BJ (cell line): Measurements from ENCODE around the gene PPM1G. TPM values are rescaled to one million over a fixed set of nuclear protein-coding genes. Genes with fewer than 3 reads are reported as not detected.

Experiments used
- CTCF ChIA-PET: fragments of 350-600 bp; formaldehyde crosslinking; extraction: SDS; loops from one replicate; lab custom pipeline; 2021; ENCODE audit warnings: antibody characterized with exemption, inconsistent platforms; lab: Yijun Ruan, JAX
- POLR2A ChIA-PET: fragments of 300-600 bp; sonication (Branson Sonifier 250); formaldehyde crosslinking; extraction: SDS; loops from one replicate; lab custom pipeline; 2021; ENCODE audit warnings: antibody characterized with exemption; lab: Charles Lee
- DNase-seq: peaks from one replicate; pipeline ENCODE4 v3.0.0-alpha.2; 2011; ENCODE audit warnings: low read depth
- H3K27me3 ChIP-seq: 2 replicates; pipeline ENCODE4 v1.6.0; 2011; ENCODE audit warnings: low read length; ENCODE audit not compliant: control insufficient read depth, insufficient read depth
- H3K36me3 ChIP-seq: 2 replicates; pipeline ENCODE4 v1.5.1; 2011; ENCODE audit warnings: low read length; ENCODE audit not compliant: control insufficient read depth, insufficient read depth
- H3K4me3 ChIP-seq: 2 replicates; pipeline ENCODE4 v1.5.1; 2011; ENCODE audit warnings: low read depth, mild to moderate bottlenecking, control low read depth, low read length
- polyA plus RNA-seq: library from polyadenylated mRNA; depleted of rRNA; stranded (reverse); fragments of >200 nt; gene quantifications from 2 replicates; pipeline ENCODE4 v1.2.3, GENCODE V29; 2011
- TF ChIP-seq, protein P1 (sequence below): IDR thresholded peaks from 2 replicates; pipeline ENCODE4 v1.5.1; 2011; ENCODE audit warnings: low read depth, mild to moderate bottlenecking, control low read depth, inconsistent platforms, low read length, moderate library complexity; ENCODE audit not compliant: insufficient read depth

PPM1G gene
- polyA plus RNA-seq, 1 experiment: 48.3 TPM

DNA sequence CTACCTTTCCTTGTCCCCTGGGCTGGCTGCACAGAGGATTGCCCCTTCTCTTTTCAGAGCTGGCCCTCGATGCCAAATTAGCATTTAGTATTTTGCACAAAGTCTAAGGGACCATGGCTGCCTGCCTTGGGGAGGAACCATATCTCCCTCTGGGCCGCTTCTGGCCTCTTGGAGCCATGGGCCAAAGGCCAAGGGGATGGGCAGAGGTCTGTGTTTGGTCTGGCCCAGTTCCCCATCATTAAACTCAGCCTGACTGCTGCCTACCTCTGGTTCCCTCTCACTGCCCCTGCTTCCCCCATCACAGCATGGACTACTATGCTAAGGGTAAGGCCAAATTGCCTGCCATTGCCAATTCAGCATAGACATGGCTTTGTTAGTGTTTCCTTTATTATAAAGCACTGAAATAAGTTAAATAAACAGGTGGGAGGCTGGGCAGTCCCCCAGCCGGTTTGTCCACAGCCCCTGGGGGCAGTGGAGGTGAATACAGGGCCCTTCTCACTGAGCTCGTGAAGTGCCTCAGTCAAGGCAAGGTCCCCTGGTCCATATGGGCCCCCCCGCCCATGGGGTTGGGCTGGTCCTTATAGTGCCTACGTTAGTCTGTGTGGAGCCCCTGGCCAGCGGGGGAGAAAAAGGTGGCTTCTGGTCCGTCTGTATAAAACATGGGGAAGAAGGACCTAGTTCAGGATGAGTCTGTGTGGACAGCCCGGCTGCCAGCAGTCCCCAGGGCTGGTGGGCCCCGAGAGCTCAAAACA is 32.3 kb downstream of the PPM1G start:
- ChIA-PET CTCF (no interaction called here), POLR2A (no interaction called here)
- Histone ChIP-seq H3K36me3 (peaks cover 48% of the 10 kb centered on the region), H3K27me3 (no peaks in the 10 kb centered on the region), H3K4me3 (no peak overlapping the region)
- TF ChIP-seq, protein P1, sequence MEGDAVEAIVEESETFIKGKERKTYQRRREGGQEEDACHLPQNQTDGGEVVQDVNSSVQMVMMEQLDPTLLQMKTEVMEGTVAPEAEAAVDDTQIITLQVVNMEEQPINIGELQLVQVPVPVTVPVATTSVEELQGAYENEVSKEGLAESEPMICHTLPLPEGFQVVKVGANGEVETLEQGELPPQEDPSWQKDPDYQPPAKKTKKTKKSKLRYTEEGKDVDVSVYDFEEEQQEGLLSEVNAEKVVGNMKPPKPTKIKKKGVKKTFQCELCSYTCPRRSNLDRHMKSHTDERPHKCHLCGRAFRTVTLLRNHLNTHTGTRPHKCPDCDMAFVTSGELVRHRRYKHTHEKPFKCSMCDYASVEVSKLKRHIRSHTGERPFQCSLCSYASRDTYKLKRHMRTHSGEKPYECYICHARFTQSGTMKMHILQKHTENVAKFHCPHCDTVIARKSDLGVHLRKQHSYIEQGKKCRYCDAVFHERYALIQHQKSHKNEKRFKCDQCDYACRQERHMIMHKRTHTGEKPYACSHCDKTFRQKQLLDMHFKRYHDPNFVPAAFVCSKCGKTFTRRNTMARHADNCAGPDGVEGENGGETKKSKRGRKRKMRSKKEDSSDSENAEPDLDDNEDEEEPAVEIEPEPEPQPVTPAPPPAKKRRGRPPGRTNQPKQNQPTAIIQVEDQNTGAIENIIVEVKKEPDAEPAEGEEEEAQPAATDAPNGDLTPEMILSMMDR: no peak
- DNase-seq: no peak

DNA sequence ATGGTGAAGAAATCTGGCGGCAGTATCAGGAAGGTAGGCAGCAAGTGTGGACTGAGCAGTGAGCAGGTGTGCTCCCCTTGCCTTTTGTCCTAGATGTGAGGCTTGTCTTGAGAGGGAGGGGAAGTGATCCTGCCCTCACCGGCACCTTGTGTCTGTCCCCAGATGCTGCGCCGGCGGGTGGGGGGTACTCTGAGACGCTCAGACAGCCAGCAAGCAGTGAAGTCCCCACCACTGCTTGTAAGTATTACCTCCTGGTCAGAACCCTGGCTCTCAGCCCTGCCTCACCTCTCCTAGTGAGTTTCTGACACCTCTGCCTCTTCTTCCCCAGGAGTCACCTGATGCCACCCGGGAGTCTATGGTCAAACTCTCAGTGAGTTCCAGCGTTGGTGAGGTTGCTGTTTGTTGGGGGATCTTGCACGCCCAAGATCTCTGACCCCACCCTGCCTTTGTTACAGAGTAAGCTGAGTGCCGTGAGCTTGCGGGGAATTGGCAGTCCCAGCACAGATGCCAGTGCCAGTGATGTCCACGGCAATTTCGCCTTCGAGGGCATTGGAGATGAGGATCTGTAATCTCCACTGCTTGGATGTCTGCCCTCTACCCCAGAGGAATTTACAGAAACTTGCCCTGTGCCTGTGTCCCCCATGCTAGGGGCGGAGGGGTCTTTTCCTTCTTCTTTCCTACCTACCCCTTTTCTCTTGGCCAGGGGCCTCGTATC is 33.1 kb downstream of the PPM1G start:
- no peak overlapping the region for H3K4me3 ChIP-seq
- POLR2A ChIA-PET: no interaction called here
- H3K27me3 ChIP-seq: no peaks in the 10 kb centered on the region
- CTCF ChIA-PET: no interaction called here
- TF ChIP-seq, protein P1: no peak
- H3K36me3 ChIP-seq: peaks cover 48% of the 10 kb centered on the region
- no peak for DNase-seq

DNA sequence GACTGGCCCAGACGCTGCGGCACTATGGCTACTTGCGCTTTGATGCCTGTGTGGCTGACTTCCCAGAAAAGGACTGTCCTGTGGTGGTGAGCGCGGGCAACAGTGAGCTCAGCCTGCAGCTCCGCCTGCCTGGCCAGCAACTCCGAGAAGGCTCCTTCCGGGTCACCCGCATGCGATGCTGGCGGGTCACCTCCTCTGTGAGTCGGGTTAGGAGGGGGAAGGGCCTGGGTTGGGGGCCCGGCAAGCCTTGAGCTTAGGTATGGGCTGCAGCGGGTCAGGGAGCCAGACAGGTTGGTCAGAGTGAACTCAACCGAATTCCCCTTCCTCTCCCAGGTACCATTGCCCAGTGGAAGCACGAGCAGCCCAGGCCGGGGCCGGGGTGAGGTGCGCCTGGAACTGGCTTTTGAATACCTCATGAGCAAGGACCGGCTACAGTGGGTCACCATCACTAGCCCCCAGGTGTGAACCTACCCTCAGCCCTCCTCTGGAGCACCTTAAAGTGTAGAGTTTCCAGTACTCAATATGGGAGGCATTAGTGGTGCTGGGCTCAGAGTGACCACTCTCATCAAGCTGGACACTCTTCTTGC is 33.8 kb downstream of the PPM1G start:
- H3K36me3 ChIP-seq: peaks cover 48% of the 10 kb centered on the region
- no peaks in the 10 kb centered on the region for H3K27me3 ChIP-seq
- DNase-seq: no peak
- no peak overlapping the region for H3K4me3 ChIP-seq
- TF ChIP-seq, protein P1: no peak
- ChIA-PET CTCF (no interaction called here), POLR2A (no interaction called here)

DNA sequence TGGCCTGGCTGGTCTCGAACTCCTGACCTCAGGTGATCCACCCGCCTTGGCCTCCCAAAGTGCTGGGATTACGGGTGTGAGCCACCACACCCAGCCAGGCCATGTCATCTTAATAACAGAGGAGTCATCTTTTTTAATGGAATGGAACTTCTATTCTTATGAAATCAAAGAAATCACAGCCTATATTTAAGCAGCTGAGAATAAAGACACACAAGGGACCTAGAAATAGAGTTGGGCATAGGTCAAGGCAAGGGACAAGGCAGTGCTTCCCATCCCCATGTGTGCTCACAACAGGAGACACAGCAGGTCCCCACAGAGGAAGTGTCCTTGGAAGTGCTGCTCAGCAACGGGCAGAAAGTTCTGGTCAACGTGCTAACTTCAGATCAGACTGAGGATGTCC is 35.8 kb downstream of the PPM1G start:
- peaks cover 48% of the 10 kb centered on the region for H3K36me3 ChIP-seq
- no peak for DNase-seq
- TF ChIP-seq, protein P1: no peak
- H3K4me3 ChIP-seq: no peak overlapping the region
- ChIA-PET CTCF (no interaction called here), POLR2A (no interaction called here)
- no peaks in the 10 kb centered on the region for H3K27me3 ChIP-seq

DNA sequence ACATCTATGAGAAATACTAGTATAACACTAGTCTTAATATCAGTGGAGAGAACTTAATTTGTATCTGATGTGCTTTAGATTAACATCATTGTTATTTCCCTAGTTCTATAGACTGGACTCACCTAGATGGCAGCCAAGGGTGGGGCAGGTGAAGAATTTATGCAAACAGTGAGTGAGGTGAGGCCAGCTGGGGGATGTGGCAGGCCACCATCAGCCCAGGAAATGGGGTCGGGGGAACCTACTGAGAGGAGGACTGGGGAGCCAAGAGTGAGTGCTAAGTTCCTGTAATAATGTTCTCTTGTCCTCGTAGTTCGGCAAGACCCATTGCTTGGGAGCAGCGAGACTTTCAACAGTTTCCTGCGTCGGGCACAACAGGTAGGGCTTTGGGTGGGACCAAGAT is 36.5 kb downstream of the PPM1G start:
- Histone ChIP-seq H3K27me3 (no peaks in the 10 kb centered on the region), H3K36me3 (peaks cover 42% of the 10 kb centered on the region), H3K4me3 (no peak overlapping the region)
- CTCF ChIA-PET: interaction anchor here (1.0 to 1.5 kb wide), 2 partner anchors 21 to 35 kb away, joined by 3 read pairs; no protein-coding TSS in a partner anchor
- TF ChIP-seq, protein P1: no peak
- POLR2A ChIA-PET: no interaction called here
- DNase-seq: no peak
